ENCODE results near the gene NTF3.

Gene NTF3

GRCh38 chr12:5433081-5433844 is 1.4 kb downstream of the NTF3 start:
- no peak for TF ChIP-seq CTCF (IDR thresholded peaks at IDR 0.05; ENCODE audit: control insufficient read depth, extremely low read depth, insufficient read depth)
- DNase-seq (ENCODE audit: low read depth) = no peak

GRCh38 chr12:5433845-5434646 is 2.1 kb downstream of the NTF3 start:
- H3K4me3 ChIP-seq (ENCODE audit: low read depth, low read length) = no peak overlapping the region
- no peak for DNase-seq (ENCODE audit: low read depth)
- no peak for TF ChIP-seq CTCF (IDR thresholded peaks at IDR 0.05; ENCODE audit: control insufficient read depth, extremely low read depth, insufficient read depth)

More at GRCh38 chr12:5433081-5433844, 1.4 kb downstream of the NTF3 start:
- H3K4me3 ChIP-seq (ENCODE audit: low read depth, low read length) = no peak overlapping the region

GRCh38 chr12:5434647-5435560 is 3.0 kb downstream of the NTF3 start:
- no peak overlapping the region for H3K4me3 ChIP-seq (ENCODE audit: low read depth, low read length)

GRCh38 chr12:5437182-5437583 is 5.3 kb downstream of the NTF3 start:
- H3K4me3 ChIP-seq (ENCODE audit: low read depth, low read length) = no peak overlapping the region
- no peak for DNase-seq (ENCODE audit: low read depth)
- TF ChIP-seq CTCF (IDR thresholded peaks at IDR 0.05; ENCODE audit: control insufficient read depth, extremely low read depth, insufficient read depth) = no peak

More at GRCh38 chr12:5434647-5435560, 3.0 kb downstream of the NTF3 start:
- DNase-seq (ENCODE audit: low read depth) = no peak
- no peak for TF ChIP-seq CTCF (IDR thresholded peaks at IDR 0.05; ENCODE audit: control insufficient read depth, extremely low read depth, insufficient read depth)

GRCh38 chr12:5437589-5437988 is 5.7 kb downstream of the NTF3 start:
- no peak for DNase-seq (ENCODE audit: low read depth)
- H3K4me3 ChIP-seq (ENCODE audit: low read depth, low read length) = no peak overlapping the region
- TF ChIP-seq CTCF (IDR thresholded peaks at IDR 0.05; ENCODE audit: control insufficient read depth, extremely low read depth, insufficient read depth) = no peak

- DNase-seq (ENCODE audit: low read depth) = no peak
Observed at GRCh38 chr12:5438671-5439200, 6.8 kb downstream of the NTF3 start.

More at GRCh38 chr12:5438671-5439200, 6.8 kb downstream of the NTF3 start:
- no peak for TF ChIP-seq CTCF (IDR thresholded peaks at IDR 0.05; ENCODE audit: control insufficient read depth, extremely low read depth, insufficient read depth)
- H3K4me3 ChIP-seq (ENCODE audit: low read depth, low read length) = no peak overlapping the region

All from LNCaP clone FGC (cell line).